Stimulated activated effector memory CD8-positive, alpha-beta T cell treated with anti-CD3 and anti-CD28 coated beads, Interleukin-12 subunit alpha, Interleukin-12 subunit beta, amount 100 ng/mL, for 72 hours (primary cell): ENCODE measurements around the gene DHTKD1.

Experiments
- ATAC-seq: fragments of 150-1000 bp; cut with Tn5 transposase; 2 replicates; pipeline ENCODE4 v1.10.0; 2021
- DNase-seq, 2 donors: peaks; one replicate each; pipeline ENCODE4 v3.0.0; 2021 to 2022; ENCODE audit warnings: low spot score in 2 of 2
- H3K27ac Mint-ChIP-seq: one replicate; pipeline ENCODE4 v1.8.0; 2022; ENCODE audit warnings: mild to moderate bottlenecking, mixed read lengths
- H3K36me3 Mint-ChIP-seq: one replicate; pipeline ENCODE4 v1.8.0; 2022; ENCODE audit warnings: mild to moderate bottlenecking, mixed read lengths
- H3K4me1 Mint-ChIP-seq: one replicate; pipeline ENCODE4 v1.8.0; 2022; ENCODE audit warnings: mixed read lengths
- H3K4me3 Mint-ChIP-seq: one replicate; pipeline ENCODE4 v1.8.0; 2022; ENCODE audit warnings: mild to moderate bottlenecking, mixed read lengths
- H3K9me3 Mint-ChIP-seq: one replicate; pipeline ENCODE4 v1.8.0; 2022; ENCODE audit warnings: mixed read lengths

Gene DHTKD1, protein sequence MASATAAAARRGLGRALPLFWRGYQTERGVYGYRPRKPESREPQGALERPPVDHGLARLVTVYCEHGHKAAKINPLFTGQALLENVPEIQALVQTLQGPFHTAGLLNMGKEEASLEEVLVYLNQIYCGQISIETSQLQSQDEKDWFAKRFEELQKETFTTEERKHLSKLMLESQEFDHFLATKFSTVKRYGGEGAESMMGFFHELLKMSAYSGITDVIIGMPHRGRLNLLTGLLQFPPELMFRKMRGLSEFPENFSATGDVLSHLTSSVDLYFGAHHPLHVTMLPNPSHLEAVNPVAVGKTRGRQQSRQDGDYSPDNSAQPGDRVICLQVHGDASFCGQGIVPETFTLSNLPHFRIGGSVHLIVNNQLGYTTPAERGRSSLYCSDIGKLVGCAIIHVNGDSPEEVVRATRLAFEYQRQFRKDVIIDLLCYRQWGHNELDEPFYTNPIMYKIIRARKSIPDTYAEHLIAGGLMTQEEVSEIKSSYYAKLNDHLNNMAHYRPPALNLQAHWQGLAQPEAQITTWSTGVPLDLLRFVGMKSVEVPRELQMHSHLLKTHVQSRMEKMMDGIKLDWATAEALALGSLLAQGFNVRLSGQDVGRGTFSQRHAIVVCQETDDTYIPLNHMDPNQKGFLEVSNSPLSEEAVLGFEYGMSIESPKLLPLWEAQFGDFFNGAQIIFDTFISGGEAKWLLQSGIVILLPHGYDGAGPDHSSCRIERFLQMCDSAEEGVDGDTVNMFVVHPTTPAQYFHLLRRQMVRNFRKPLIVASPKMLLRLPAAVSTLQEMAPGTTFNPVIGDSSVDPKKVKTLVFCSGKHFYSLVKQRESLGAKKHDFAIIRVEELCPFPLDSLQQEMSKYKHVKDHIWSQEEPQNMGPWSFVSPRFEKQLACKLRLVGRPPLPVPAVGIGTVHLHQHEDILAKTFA

DNA sequence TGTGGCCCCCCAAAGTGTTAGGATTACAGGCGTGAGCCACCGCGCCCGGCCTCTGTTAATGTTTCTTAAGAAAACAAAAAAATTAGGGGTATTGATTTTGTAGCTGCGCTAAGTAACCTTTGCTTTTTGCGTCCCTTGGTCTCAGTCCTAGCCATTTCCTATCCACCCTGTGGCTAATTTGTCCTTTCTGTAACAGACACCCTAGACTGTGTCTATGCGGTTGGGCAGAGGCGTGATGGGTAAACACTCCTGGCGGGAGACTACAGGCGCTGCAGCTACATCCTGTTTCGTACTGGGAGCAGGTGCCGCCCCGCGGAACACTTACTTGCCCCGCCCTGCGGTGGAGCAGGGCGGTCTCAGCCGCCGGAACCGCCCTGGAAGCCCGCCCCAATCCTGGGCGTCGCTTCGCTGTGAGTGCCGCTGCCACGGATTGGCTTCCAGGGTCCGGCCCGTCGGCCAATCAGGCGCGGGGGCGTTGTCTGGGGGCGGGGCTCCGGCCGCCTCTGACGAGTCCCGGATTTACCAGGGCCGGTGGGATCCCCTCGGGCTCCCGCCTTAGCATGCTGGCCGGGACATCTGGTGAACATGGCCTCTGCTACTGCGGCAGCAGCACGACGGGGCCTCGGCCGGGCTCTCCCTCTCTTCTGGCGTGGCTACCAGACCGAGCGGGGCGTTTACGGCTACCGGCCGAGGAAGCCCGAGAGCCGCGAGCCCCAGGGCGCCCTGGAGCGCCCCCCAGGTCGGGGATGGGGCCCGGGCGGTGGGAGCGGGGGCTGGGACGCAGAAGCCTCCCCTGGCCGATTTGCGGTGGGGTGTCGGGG lies at the start of gene DHTKD1:
DHTKD1 (plus strand) TSS at position 506 of the 821 bp plus-strand sequence; CDS start at position 586, 80 bp downstream.
- DNase-seq, result peak; percentile 98 to 99
- H3K4me3 Mint-ChIP-seq, result peak within 1 kb of the TSS; percentile 68
- no peaks in the 10 kb centered on the region for H3K36me3 Mint-ChIP-seq
- peak within 1 kb of the TSS; percentile 73 for H3K27ac Mint-ChIP-seq
- no peaks in the 10 kb centered on the region for H3K9me3 Mint-ChIP-seq
- peaks cover 17% of the 10 kb centered on the region for H3K4me1 Mint-ChIP-seq
- ATAC-seq, result peak; percentile 99

DNA sequence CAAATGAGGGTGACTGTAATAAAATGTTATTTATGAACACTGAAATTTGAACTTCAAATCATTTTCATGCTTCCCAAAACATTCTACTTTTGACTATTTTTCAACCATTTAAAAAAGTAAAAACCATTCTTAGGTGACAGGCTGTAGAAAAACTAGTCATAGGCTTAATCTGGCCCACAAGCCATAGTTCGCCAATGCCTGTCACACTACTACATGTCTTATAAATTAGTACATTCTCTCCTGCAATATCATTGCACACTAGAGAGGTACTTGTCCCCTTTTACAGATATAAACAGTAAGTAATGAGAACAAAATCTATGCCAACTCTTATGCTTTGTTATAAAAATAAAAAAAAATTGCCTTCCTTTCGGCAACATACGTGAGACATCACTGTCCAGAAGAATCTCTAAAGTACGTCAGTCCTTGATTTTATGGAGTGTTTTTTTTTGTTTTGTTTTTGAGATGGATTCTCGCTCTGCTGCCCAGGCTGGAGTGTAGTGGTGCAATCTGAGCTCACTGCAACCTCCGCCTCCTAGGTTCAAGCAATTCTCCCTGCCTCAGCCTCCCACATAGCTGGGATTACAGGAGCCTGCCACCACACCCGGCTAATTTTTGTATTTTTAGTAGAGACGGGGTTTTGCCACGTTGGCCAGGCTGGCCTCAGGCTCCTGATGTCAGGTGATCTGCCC lies 49.3 kb upstream of the DHTKD1 start:
- Mint-ChIP-seq H3K27ac (no peak overlapping the region), H3K9me3 (no peaks in the 10 kb centered on the region), H3K36me3 (peaks cover 63% of the 10 kb centered on the region), H3K4me1 (peaks cover 10% of the 10 kb centered on the region), H3K4me3 (no peak overlapping the region)
- no peak for ATAC-seq
- no peak for DNase-seq

DNA sequence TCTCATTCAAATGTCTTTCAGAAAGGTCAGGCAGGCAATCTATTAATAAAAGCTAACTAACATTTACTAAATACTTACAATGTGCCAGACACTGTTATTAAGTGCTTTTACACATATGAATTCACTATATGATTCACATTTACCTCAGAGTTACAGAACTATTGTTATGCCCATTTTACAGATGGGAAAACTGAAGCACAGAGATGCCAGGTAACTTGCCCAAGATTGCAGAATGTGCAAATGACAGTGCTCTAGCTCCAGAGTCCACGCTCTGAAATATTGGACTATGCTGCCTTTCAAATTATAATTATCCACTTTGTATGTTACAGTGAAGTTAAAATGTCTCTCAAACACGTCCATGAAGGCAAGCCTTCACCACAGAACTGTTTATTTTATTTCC lies 48.2 kb upstream of the DHTKD1 start:
- ATAC-seq (no peak), DNase-seq (no peak)
- Mint-ChIP-seq H3K4me1 (peaks cover 10% of the 10 kb centered on the region), H3K4me3 (no peak overlapping the region), H3K36me3 (peaks cover 66% of the 10 kb centered on the region), H3K27ac (peak overlapping the region; percentile 39), H3K9me3 (no peaks in the 10 kb centered on the region)

DNA sequence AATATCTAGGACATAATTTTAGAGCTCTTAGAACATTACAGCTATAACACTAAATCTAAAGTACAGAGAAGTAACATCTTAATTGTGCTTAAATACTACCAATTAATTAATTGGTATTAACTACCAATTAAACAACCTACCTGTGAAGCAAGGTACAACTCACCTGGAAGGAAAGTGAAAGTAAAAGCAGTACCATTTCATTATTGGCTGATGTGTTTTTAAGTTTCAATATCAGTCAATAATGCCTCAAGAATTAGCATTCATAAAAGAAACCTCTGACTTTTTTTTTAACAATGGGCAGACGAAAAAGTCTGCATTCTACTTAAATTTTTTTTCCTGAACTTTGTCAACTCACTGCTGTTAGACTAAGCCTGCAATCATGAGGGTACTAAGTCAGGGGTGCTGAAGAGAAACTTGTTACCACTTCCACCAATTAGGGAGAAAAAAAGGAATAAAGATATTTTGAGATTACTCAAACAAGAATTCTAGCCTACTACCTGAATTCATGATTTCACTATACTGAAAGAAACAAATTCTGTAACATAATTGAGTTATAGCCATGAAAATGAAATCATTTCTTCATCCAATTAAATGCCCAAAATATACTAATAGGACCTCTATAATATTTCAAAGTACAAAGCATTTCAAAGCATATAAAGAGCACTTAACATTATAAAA lies 46.0 kb upstream of the DHTKD1 start:
- Mint-ChIP-seq H3K9me3 (no peaks in the 10 kb centered on the region), H3K4me1 (peaks cover 8% of the 10 kb centered on the region), H3K4me3 (no peak overlapping the region), H3K36me3 (peaks cover 78% of the 10 kb centered on the region), H3K27ac (peak overlapping the region; percentile 56)
- no peak for ATAC-seq
- no peak for DNase-seq

DNA sequence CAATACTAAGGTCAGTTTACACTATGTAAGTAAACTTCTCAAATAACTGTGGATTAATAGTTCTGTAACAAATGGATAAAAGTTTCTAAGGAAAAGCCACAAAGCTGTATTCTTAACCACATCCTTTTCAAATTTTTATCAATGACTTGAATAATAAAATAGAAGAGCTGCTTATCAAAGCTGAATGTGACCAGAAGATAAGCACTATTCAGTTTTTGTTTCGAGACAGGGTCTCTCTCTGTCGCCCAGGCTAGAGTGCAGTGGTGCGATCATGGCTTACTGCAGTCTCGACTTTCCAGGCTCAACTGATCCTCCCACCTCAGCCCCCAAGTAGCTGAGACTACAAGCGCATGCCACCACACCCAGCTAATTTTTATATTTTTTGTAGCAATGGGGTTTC lies 43.2 kb upstream of the DHTKD1 start:
- H3K27ac Mint-ChIP-seq, result no peak overlapping the region
- peaks cover 17% of the 10 kb centered on the region for H3K4me1 Mint-ChIP-seq
- H3K4me3 Mint-ChIP-seq, result no peak overlapping the region

DNA sequence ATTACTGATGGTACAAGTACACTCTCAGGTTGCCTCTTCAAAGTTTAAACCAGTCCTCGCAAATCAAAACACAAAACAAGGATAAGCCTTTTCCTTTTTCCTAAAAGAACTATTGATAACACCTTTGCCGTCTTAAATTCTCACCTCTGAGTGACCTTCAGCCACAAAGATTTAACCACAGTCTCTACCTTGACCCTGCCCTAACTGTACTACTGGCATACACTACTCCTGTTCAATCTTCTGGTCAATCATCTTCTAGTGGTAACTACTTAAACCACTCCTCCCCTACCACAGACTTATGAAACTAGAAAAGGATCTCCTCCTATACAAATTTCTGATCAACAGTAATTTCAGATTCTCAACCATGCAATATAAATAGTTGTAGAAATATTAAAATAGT lies 41.2 kb upstream of the DHTKD1 start:
- H3K36me3 Mint-ChIP-seq, result peaks cover 92% of the 10 kb centered on the region
- no peaks in the 10 kb centered on the region for H3K9me3 Mint-ChIP-seq
- DNase-seq (no peak), ATAC-seq (no peak)
- no peak overlapping the region for H3K4me3 Mint-ChIP-seq
- H3K27ac Mint-ChIP-seq, result no peak overlapping the region
- peaks cover 17% of the 10 kb centered on the region for H3K4me1 Mint-ChIP-seq

More for the DNA sequence above, 43.2 kb upstream of the DHTKD1 start:
- DNase-seq (no peak), ATAC-seq (no peak)
- Mint-ChIP-seq H3K9me3 (no peaks in the 10 kb centered on the region), H3K36me3 (peaks cover 92% of the 10 kb centered on the region)

DNA sequence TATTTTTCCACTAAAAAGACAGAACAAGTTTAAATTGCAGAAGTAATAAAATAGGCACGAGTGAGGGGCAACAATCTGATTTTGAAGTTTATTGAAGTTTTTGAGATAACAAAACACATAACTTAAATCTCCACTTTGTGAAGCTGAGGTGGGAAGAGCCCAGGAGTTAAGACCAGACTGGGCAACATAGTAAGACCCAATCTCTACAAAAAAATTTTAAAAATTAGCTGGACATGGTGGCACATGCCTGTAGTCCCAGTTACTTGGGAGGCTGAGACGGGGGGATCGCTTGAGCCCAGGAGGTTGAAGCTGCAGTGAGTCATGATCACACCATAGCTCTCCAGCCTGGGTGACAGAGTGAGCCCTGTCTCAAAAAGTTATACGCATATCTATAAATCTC lies 37.4 kb upstream of the DHTKD1 start:
- Mint-ChIP-seq H3K4me1 (peaks cover 24% of the 10 kb centered on the region), H3K36me3 (peaks cover 96% of the 10 kb centered on the region), H3K27ac (no peak overlapping the region), H3K4me3 (no peak overlapping the region), H3K9me3 (no peaks in the 10 kb centered on the region)
- DNase-seq, result no peak
- ATAC-seq, result no peak

DNA sequence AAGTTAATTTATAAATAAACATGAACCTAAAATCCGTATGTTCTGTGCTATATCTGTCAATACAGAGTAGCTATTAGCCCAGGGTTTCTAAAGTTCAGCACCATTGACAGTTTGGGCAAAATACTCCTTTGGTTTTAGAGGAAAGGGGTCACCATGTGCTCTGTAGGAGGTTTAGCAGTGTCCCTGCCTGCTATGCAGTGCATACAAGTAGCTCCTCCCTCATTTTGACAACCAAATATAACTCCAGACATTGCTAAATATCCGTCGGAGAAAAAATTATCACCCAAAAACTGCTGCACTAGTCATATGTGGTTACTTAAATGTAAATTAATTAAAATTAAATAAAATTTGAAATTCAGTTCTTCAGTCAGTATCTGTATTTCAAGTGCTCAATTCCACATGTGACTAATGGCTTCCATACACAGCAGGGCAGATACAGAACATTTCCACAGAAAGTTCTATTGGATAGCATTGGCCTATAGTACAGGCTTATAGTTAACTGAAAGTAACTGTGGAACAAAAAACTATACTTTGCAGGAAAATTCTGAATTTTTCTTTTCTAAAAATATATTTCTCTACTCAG lies 32.6 kb upstream of the DHTKD1 start:
- H3K27ac Mint-ChIP-seq, result no peak overlapping the region
- ATAC-seq, result no peak
- peaks cover 18% of the 10 kb centered on the region for H3K4me1 Mint-ChIP-seq
- H3K4me3 Mint-ChIP-seq, result no peak overlapping the region
- no peaks in the 10 kb centered on the region for H3K9me3 Mint-ChIP-seq
- no peak for DNase-seq
- peaks cover 82% of the 10 kb centered on the region for H3K36me3 Mint-ChIP-seq

DNA sequence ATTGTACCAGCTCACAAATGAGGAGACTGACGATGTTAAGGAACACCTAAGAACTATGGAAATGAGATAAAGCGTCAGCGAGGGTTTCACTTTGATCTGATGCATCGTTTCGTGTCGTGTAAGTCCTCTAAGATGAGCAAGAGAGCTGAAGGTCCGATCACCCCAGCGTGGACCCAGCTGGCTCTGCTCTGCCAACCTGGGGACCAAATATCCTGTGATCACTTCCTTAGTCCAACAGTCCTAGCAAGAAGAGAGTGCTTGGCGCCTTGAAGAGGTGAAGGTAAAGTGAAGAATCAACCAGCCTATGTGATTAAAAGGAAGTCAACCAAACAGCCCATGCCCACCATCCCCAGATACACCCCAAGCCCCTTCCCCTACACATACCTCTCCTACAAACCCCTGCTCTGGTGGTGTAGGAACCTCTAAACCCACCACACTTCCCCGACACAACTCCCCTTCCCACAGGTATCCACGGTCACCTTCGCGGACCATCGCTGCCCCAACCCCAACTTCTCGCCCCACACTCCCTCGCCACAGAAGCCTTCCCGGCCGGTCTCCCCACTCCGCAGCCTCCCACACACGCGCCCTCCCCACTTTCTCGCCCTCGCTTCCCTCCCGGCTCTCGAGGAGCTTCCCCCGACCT lies 26.9 kb upstream of the DHTKD1 start:
- peak overlapping the region; percentile 100 for H3K27ac Mint-ChIP-seq
- no peaks in the 10 kb centered on the region for H3K9me3 Mint-ChIP-seq
- DNase-seq, result peak; percentile 10 to 70
- peaks cover 46% of the 10 kb centered on the region for H3K36me3 Mint-ChIP-seq
- H3K4me1 Mint-ChIP-seq, result peaks cover 23% of the 10 kb centered on the region
- peak overlapping the region; percentile 96 for H3K4me3 Mint-ChIP-seq
- ATAC-seq, result peak; percentile 55

DNA sequence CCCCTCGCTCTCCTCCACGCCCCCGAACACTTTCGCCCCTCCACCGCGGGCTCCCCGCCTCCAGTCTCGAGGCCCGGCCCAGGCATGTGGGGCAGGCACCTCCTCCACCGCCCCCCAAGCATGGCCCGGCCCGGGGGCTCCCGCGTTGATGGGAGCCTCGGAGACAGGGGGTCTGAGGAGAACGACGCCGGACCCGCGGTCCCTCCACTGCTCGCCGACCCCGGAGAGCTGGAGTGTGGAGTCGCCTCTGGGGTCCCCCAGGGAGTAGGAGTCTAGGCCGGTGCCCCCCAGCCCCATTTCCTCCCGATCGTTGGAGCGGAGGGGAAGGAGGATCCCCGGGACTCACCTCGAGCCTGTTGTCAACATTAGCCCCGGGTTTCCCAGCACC lies 26.4 kb upstream of the DHTKD1 start:
- Mint-ChIP-seq H3K4me3 (peak overlapping the region; percentile 96), H3K9me3 (no peaks in the 10 kb centered on the region), H3K36me3 (peaks cover 41% of the 10 kb centered on the region), H3K4me1 (peaks cover 23% of the 10 kb centered on the region), H3K27ac (peak overlapping the region; percentile 100)
- ATAC-seq, result peak; percentile 55
- no peak for DNase-seq

DNA sequence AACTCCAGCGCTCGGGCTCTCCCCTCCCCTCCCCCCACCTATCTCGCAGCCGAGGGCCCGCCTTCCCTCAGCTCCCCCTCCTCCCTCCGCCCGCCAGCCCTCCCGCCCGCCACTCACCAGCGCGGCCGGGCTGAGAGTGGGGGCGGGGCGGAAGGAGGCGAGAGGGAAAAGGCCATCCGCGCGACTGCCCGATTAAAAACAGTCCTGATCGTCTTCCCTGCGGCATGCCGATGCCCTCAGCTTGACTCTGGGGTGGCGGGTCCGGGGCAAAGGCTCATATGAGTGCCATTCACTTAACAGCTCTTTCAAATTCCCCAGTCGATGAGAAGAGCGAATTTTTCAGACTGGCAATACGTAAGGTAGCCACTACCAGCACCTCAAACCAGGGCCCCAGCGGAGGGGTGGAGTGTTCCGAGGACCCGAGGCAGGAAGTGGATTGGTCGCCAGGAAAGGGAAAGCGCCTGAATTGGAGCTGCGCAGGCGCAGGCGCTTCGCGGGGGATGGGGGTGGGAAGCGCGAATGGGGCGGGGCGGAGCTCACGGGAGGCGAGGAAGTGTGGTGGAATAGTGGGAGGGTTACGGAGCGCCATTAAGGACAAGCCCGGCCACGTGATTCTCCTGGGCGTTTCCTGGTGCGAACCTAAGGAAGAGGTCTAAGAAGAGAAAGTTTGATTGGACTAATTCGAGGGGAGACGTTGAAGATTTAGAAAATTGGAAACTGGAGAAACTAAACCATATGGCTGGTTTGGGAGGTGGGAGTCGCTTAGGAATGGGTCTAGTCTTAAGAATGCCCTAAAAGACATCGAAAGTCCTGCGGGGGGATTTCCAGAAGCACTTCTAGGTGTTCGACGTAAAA lies 25.7 kb upstream of the DHTKD1 start, which contains the start of gene UPF2:
UPF2 (minus strand) TSS at position 13 of the 855 bp plus-strand sequence. CDS start 7,386 bp downstream, outside the sequence.
- Mint-ChIP-seq H3K4me3 (peak within 1 kb of the TSS; percentile 96), H3K9me3 (no peaks in the 10 kb centered on the region), H3K27ac (peak within 1 kb of the TSS; percentile 100), H3K36me3 (peaks cover 34% of the 10 kb centered on the region), H3K4me1 (peaks cover 18% of the 10 kb centered on the region)
- DNase-seq (peak; percentile 92 to 97), ATAC-seq (peak; percentile 93)

DNA sequence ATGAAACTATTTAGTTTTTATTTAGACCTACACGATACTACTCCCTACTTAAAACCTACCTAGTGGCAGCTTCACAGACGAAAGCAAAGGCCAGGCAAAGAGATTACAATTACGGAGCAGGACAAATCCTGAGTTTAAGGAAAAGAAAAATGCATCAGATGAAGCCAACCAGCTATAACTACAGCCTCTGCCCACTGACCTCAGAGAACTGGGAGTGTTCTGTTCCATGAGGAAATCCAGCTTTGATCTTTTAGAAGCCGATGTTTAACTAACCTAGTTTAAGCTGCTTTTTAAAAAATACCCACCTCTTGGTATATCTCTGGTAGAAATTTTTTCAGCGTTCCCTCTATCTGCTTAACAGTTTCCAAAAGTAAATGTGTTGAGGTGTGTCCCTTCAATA lies 23.2 kb upstream of the DHTKD1 start:
- DNase-seq, result no peak
- H3K4me1 Mint-ChIP-seq, result peaks cover 13% of the 10 kb centered on the region
- no peak overlapping the region for H3K4me3 Mint-ChIP-seq
- H3K9me3 Mint-ChIP-seq, result no peaks in the 10 kb centered on the region
- H3K27ac Mint-ChIP-seq, result no peak overlapping the region
- peaks cover 16% of the 10 kb centered on the region for H3K36me3 Mint-ChIP-seq
- ATAC-seq, result no peak
